GM13977 (cell line): ENCODE measurements around the gene KCNJ6.
"Not testable (repeated sequence)": the region's sequence is repeated elsewhere in the genome, so short reads cannot be mapped to it uniquely, and the experiment has no call there.

Experiments
- DNase-seq: peaks from one replicate; pipeline ENCODE4 v3.0.0; 2012; ENCODE audit warnings: low spot score
- CTCF ChIP-seq: IDR thresholded peaks from 2 replicates; pipeline ENCODE4 v1.5.1; 2012; ENCODE audit warnings: mild to moderate bottlenecking, control low read depth; ENCODE audit not compliant: insufficient read depth; ENCODE audit errors: extremely low read depth, missing control alignments
- in situ Hi-C: fragments of 300-500 bp; cut with MboI; formaldehyde crosslinking; loops from one replicate; pipeline ENCODE4 v1.12.0; 2022; ENCODE audit warnings: low sequenced_read_pairs, low pct_unique_long_range_greater_than_20kb, mixed read lengths, inconsistent platforms; ENCODE audit not compliant: unreplicated experiment

The KCNJ6 gene

GRCh38 chr21:37587635-37588177 is 328.6 kb downstream of the KCNJ6 start:
- in situ Hi-C loops, result no loop called here
- no peak for TF ChIP-seq CTCF
- no peak for DNase-seq

GRCh38 chr21:37587203-37587602 is 329.1 kb downstream of the KCNJ6 start:
- TF ChIP-seq CTCF, result no peak
- in situ Hi-C loops, result no loop called here
- no peak for DNase-seq

DNA sequence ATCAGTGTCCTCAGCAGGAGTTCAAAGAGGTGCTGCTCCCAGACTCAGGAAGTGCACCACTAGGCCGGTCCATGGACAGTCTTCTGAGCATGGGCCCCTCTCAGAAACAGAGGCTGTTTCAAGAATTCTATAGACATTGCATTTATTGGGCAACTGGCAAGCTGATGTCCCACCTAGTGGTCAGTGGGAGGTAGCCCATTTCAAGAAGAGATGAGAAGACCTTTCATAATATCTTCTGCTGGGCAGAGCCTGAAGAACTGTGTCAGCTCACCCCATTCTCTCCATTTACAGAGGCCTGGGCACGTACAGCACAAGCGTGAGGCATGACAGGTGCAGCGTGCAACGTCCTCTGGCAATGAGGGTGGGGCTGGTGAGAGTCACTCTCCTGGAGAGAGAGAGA is 333.7 kb downstream of the KCNJ6 start:
- in situ Hi-C loops, result no loop called here
- TF ChIP-seq CTCF, result peak; percentile 56
- peak; percentile 34 for DNase-seq

DNA sequence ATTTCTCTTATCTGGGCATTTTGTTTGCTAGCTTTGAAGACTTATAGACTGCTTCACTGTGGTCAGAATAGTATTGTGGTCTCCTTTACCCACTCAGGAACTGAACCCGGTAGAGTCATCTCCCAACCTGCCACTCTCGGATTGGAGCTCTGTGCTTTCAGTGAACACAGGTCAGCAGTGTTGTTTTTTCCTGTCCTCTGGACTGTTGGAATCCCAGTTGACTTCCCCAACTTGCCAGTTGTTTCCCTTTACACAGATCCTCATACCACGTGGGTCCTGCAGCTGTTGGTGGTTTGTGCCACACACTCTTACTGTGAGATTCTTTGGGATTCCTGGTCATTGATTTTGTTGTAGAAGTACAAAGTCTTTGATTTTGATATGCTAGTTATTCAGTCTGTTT is 335.6 kb downstream of the KCNJ6 start:
- DNase-seq, result no peak
- in situ Hi-C loops, result no loop called here
- no peak for TF ChIP-seq CTCF

GRCh38 chr21:37579356-37579755 is 336.9 kb downstream of the KCNJ6 start:
- no peak for DNase-seq
- in situ Hi-C loops, result no loop called here
- TF ChIP-seq CTCF, result no peak

GRCh38 chr21:37578471-37579126 is 337.7 kb downstream of the KCNJ6 start:
- in situ Hi-C loops, result no loop called here
- TF ChIP-seq CTCF, result no peak

GRCh38 chr21:37576929-37577328 is 339.3 kb downstream of the KCNJ6 start:
- in situ Hi-C loops, DNase-seq: not testable (repeated sequence)

More at GRCh38 chr21:37578471-37579126, 337.7 kb downstream of the KCNJ6 start:
- DNase-seq, result no peak
